ENCODE data around the gene PTPRM.

Gene PTPRM

DNA sequence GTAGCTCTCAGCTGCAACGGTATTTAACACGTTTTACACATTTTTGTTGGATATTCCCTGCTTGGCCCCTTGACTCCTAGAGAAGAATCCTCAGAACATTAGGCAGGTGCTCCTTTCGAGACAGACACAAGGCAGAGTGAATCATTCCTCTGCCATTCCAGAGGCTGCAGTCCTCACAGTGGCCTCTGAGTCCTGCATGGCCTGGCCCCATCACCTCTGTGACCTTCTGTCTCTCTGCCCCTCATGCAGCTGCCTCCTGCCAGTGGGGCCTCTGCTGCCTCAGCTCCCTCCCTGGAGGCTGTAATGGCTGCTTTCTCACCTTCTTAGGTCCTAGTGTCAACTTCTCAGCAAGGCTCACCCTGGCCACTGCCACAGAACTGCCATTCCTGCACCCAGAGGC, 101.3 kb downstream of the PTPRM start:
- no peak for DNase-seq (ENCODE audit: low read depth in 2 of 2)

DNA sequence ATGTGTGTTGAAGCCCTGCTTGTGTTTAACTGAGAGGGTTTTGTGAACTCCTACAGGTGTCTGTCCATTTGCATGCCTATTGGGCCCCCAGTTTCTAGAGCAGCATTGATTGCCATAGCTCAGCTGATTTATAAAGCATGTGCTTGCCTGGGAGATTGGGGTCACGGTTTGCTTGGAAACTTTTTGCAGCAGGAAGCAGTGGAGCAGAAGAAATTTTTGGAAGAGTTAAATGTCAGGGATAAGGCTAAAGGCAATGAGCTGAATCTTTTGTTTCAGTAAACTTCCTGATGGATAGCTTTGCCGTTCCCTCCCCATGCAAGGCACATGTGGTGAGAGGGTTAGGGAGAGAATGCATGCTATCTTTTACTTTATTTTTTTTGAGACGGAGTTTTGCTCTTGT, 102.2 kb downstream of the PTPRM start:
- DNase-seq (ENCODE audit: low read depth in 2 of 2) = no peak

DNA sequence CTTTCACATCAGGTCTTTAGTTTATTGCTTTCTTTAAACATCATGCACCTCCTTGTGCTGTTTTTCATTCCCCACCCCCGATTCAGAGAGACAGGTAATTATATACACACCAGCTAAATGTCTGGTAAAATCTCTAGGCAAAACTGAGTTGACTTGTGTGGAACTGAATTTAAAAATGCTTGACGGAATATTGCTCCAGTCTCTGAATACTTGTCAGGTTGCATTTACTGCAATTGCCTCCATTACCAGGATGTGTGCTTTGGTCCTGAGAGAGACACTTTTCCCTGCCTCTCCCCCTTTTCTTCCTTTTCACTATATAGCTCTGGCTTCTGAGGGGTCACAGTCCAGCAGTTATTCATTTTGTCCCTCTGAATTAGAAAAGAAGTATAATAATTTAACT, 104.0 kb downstream of the PTPRM start:
- DNase-seq (ENCODE audit: low read depth in 2 of 2) = no peak

DNA sequence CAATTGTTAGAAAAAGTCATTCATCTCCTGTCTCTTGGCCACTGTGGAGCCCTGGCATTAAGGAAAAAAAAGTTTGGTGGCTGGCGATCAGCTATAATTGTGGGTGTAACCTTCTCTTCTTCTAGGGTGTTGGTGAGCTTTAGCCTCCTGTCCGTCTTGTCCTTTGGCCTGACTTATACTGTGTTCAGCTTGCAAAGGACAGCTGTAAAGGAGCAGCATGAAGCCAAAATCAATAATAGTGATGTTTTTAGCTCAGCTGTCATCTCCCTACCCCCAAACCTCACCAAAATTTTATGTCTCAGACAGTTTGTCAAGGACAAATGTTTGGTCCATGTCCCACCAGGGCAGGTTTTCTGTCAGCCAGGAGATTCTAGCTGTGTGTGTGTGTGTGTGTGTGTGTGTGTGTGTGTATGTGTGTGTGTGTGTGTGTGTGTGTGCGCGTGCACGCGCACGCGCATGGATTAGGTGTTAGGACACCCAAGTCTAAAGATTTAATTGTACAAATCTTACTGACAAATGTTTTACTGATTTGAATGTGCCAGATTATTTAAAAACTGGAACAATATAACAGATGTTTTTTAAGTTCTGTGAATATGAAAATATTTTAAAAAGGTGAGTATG, 109.2 kb downstream of the PTPRM start:
- no peak for DNase-seq (ENCODE audit: low read depth in 2 of 2)

DNA sequence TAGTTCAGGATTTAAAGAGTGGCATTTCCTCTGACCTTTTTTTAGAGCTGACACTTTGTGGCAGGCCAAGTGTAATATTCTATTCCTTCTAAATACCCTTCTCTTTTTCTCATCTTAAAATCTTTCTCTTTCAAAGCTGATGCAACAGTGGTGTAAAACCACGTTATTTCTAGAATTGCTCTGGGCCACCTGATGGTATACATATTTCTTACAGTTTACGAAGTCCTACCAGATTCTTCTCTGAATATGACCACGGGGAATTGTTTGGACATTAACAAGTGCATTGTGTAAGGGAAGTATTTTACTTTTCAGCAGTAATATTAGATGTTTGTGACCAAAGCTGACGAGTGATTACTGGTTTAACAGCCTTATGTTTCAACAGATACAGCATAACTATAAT, 109.9 kb downstream of the PTPRM start:
- DNase-seq (ENCODE audit: low read depth in 2 of 2) = no peak

DNA sequence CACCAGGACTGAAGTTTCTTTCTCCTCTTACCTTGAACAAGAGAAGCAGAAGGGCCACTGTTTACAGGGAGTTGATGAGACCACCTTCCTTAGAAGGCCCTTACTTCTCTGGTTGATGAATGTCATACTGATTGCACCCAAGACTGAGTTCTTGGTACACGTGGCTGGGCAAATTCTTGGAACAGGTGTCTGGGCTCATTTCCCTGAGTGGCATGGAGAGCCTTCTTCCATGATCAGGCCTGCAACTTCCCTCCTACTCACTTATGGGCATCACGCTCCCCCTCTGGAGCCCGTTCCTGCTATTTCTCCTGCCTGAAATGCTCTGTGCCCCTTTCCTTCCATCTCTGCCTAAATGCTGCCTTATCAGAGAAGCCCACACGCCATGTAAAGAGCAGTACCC, 110.3 kb downstream of the PTPRM start:
- no peak for DNase-seq (ENCODE audit: low read depth in 2 of 2)

DNA sequence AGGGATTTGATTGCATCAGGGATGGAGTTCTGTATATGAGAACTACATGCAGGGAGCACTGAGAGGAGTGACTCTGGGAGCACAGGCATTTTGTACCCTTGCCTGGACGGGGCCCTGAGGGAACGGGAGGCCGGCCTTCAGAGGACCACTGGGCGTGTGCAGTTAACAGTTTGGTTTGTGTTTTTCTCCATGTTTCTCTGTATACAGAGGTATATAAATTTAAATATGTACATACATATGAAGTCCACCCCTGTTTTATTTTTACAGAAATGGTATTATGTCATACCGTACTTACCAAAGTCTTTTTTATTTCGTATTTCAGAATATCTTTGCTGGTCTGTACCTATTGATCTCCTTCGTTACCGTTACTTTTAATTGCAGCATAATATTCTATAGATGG, 111.3 kb downstream of the PTPRM start:
- no peak for DNase-seq (ENCODE audit: low read depth in 2 of 2)

DNA sequence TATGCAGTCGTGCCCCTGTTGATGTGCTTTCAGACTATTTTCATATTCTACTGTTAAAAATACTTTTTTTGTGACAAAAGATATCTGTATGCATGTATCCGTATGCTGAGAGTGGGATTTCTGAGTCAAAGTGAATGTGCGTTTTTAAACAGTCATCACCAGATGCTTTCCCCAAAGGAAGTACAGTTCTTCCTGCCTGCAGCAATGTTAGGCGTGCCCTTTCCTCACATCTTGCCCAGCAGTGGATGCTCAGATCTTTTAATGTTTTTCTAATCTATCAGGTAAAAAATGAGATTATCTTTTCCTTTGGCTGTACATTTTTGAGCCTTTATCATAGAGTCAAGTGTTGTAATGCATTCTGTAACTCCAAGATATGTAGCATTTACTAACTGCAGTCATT, 111.7 kb downstream of the PTPRM start:
- no peak for DNase-seq (ENCODE audit: low read depth in 2 of 2)

DNA sequence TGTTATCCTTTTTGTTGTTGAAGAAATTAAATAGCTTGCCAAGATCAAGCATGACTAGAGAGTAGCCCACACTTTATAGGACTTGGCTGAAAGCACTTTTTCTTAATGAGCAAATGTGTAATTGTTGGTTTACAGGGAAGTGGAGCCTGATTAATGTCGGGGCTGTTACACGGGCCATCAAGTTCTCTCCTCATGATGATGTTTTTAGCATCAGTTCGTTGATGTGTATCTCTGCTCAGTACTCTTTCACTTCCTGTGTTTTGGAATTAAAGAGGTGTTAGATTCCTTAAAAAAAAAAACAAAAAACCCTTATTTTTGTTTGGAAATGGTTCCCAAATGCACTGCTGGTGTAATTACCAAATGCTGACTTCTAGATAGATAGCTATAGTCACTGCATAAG, 114.2 kb downstream of the PTPRM start:
- no peak for DNase-seq (ENCODE audit: low read depth in 2 of 2)

DNA sequence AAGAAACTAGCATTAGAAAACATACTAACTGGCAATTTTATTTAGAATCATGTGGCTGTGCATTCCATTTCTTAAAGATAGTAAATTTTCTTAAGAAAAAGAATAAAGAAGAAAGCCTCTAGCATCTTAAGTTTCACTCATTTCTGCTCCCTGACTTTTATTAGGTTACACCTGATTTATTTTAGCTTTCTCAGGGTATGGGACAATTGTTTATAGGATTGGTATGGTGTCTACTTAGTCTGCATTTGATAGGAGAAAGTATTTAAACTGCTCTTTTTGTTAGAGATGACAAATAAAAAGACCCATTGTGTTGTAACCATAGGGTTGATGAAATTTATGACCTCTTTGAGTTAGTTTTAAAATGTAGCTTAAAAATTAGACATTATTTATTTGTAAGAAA, 115.2 kb downstream of the PTPRM start:
- no peak for DNase-seq (ENCODE audit: low read depth in 2 of 2)

DNA sequence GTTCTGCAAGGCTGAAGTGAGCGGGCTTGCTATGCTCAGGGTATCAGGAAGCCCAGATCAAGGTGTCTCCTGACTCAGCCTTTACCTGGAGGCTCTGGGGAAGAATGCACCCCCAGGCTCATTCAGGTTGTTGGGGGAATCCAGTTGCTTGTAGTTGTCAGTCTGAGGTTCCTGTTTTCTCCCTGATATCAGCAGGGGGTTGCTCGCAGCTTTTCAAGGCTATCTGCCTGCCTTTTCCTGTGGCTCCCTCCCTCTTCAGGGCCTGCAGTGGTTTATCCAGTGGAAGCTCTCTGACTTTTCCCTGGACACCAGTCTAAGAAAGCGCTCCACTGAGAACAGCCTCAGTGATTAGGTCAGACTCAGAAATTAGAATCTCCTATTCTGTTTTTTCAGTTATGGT, 116.6 kb downstream of the PTPRM start:
- DNase-seq (ENCODE audit: low read depth in 2 of 2) = no peak

DNA sequence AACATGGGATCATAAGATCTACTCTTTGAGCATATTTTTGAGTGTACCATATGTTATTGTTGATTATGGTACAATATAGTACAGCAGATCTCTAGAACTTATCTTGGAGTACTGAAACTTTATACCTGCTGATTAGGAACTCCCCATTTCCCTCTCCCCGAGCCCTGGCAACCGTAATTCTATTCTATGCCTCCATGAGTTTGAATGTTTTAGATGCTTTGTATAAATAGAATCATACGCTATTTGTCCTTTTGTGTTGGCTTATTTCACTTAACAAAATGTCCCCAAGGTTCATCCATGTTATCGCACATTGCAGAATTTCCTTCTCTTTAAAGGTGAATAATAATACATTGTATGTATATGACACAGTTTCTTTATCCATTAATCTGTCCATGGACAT, 117.2 kb downstream of the PTPRM start:
- DNase-seq (ENCODE audit: low read depth in 2 of 2) = no peak

DNA sequence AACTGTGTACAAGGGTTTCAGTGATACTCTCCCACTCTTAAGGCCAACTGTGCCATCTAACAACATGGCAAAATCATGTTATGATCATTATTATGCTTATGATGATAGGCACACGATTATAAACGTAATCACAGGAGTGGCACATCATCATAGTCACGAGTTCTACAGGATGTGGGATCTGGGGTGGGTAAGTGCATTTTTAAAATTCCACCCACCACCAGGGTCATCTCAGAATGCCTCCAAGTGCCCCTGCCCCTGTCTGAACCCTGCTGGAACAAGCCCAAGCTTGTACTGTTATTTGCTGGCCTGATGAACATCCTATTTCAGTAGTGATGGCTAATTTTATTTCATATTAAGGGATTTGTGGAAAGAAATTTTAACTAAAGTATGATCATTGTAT, 117.8 kb downstream of the PTPRM start:
- no peak for DNase-seq (ENCODE audit: low read depth in 2 of 2)

DNA sequence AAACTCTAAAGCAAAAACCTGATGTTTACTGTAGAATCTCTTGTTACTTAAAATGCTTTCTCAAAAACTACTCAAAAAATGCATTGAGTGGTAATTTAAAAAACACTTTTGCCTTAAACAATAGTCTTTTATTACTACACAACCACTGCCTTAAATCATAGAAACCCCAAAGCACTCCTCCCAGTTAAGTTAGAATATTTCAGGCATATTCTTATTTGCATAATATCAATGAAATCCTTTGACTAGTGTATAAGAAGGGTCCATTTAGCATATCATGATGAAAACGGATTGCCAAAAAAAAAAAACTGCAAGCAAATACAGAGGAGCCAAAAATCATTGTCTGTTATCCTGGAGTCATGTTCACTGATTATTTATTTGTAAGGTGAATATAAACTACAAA, 119.2 kb downstream of the PTPRM start:
- DNase-seq (ENCODE audit: low read depth in 2 of 2) = no peak

DNA sequence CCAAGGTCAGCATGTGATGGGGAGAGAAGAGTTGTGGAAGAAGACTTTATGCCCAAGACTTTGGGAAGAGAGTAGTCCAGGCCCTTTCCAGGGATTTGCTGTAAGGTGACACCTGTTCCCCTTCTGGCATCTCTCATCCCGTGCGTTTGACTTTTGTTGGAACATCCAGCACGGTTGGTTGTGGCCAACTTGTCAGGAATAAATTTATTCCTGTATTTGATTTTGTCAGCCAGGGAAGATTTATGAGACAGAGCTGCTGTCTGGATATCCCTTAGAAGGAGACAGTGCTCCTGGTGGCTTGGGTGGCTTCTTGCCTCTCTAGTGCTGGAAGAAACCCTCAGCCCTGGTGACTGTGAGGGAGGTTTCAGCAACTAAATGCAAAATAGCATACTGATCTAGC, 121.5 kb downstream of the PTPRM start:
- no peak for DNase-seq (ENCODE audit: low read depth in 2 of 2)

DNA sequence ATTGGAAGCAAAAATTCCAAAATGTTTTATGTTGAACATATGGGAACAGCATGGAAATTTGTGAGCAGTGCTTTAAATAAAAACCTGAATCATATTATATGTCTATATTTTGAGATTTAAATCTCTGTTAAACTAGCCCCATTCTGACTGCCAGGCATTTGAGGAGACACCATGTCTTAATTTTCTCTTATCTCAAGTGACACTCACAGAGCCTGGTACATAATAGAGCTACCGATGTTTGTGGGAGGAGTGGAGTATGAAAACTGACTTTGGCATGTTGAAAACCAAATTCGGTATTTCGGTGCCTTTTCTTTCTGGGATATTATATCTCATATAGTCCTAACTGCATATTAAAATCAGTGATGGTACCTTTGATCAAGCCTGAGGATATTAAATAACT, 124.1 kb downstream of the PTPRM start:
- no peak for DNase-seq (ENCODE audit: low read depth in 2 of 2)

DNA sequence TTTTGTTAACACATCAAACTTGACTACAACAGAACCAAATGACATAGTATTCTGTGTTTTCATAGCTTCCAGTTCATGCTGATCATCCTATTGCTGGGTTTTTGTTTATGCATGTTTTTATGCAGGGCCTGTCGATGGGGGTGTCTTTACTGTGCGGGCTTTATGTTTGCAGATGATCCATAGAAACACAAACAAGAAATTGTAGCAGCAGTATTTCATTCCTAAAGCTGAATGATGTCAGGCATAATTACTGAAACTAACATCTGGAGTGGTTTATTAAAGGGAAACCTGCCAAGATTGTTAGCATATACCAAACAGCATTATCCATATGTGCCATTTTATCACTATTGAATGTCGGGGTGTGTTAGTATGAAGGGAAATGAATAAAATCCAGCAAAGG, 129.7 kb downstream of the PTPRM start:
- no peak for DNase-seq (ENCODE audit: low read depth in 2 of 2)

DNA sequence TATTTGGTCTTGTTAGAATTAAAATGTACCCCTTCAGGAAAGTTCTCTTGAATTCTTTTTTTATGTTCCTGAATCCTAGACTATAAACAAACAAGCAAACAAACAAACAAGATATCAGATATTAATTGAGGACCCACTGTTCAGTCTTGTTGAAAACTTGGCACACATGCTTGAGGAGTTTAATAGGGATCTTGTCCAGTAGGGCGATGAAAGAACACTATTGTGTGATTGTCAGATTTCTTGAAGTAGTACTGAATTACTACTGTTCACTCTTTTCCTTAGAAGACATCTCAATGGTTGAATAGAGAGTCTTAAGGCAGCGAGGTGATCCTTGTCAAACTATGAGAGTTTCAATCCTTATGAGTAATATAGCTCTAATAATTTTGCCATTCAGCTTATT, 130.2 kb downstream of the PTPRM start:
- DNase-seq (ENCODE audit: low read depth in 2 of 2) = no peak

DNA sequence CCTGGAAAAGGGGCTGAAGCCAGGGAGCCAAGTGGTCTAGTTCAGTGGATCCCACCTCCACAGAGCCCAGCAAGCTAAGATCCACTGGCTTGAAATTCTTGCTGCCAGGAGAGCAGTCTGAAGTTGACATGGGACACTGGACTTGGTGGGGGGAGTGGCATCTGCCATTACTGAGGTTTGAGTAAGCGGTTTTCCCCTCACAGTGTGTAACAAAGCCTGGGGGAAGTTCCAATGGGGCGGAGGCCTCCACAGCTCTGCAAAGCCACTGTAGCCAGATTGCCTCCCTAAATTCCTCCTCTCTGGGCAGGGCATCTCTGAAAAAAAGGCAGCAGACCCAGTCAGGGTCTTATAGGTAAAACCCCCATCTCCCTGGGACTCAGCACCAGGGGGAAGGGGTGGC, 144.4 kb downstream of the PTPRM start:
- DNase-seq (ENCODE audit: low read depth in 2 of 2) = no peak

DNA sequence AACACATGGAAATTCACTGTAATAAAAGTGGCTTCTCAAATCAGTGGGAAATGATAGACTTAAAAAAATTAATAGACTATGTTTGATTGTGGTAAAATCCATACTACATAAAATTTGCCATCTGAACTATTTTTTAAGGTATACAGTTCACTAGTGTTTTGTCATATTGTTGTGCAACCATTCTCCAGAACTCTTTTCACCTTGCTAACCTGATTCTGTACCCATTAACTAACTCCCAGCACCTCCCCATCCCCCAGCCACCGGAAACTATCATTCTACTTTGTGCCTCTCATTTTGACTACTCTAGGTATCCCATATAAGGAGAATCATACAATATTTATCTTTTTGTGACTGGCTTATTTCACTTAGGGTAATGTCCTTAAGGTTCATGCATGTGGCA, 153.3 kb downstream of the PTPRM start:
- no peak for DNase-seq (ENCODE audit: low read depth in 2 of 2)

DNA sequence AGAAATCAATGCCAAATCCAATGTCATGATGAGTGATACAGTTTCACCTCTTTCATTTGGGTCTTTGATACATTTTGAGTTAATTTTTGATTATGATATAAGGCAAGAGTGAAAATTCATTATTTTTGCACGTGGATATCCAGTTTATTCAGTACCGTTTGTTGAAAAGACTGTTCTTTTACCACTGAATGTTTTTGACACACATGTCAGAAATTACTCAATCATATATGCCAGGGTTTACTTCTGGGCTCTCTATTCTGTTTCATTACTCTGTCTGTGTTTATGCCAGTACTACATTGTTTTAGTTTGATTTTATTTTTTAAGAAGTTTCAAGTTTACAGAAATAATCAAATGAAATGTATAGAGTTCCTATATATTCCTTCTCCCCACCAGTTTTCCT, 154.4 kb downstream of the PTPRM start:
- DNase-seq (ENCODE audit: low read depth in 2 of 2) = no peak

DNA sequence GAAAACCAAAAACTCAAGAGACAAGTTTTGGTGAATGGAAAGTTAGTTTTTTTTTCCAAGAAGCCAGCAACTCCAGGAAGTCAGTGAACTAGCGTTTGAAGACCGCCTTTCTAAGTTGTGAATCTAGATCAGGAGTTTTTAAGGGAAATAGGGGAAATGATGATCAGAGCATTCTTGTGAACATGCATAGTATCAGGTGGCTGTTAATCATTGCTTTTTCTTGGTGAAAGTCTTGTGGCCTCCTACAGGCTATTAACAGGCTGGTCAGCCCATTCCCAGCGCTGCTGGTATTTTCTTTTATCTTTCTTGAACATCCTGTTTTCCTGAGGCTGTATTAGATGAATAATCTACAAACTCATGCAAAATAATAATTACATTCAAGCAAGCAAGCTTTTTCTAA, 155.8 kb downstream of the PTPRM start:
- no peak for DNase-seq (ENCODE audit: low read depth in 2 of 2)

DNA sequence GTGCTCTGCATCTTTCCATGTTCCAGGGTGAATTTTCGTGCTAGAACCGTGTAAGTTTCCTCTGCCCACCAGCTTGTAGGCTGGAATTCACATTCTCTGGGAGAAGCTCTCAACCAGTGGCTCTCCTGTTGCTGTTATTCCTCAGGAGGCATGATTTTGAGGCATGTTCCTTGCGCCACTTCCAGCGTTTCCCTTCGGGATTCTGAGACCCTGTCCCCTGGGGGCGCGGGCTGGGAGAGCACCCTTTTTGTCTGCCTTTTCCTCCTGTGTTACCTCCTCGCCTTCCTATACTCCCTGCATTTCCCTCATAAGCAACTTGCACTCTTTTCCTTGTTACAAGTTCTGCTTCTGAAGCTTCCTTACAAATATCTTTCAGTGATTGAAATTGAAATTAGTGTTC, 156.4 kb downstream of the PTPRM start:
- DNase-seq (ENCODE audit: low read depth in 2 of 2) = no peak

DNA sequence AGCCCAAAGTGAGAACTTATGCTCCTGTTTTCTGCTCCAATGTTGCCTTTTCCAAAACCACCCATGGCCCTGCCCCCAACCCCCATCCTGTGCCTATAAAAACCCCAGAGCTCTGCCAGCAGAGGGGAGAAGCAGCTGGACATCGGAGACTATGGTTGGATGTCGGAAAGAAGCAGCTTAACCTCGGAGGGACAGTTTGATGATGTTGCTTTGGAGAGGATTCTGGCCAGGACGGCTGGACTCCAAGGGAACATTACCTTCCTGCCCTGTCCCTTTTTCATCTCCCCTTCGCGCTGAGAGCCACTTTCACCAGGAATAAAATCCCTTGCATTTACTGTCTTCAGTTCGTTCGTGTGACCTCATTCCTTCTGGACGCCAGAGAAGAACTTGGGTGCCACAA, 158.4 kb downstream of the PTPRM start:
- DNase-seq (ENCODE audit: low read depth in 2 of 2) = no peak

DNA sequence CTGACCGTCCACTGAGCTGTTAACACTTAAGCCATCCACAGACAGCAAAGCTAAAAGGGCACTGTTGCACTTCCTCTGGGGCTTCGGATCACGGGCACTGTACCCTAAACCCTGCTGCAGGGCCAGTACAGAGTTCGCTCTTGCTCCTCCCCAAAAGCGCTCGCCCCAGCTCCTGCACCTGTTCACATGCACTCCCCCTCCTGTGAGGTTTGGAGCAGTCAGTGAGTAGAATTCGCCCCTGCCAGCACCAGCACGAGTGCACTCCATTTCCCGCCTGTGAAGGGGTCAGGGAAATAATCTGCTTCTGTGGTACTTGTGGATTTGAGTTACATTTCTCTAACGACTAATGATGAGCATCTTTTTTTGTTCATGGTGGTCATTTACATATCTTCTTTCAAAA, 158.8 kb downstream of the PTPRM start:
- no peak for DNase-seq (ENCODE audit: low read depth in 2 of 2)
